A549 (cell line): ENCODE results near the gene KCNN2.

ENCODE experiments used
- CEBPB ChIP-seq, 2 experiments: fragments of >200 bp in 1 of 2; sonication (Bioruptor Twin) in 1 of 2; formaldehyde crosslinking in 1 of 2; IDR thresholded peaks; 2 replicates each; pipeline ENCODE4 v1.6.1; 2012 to 2016
- CHD4 ChIP-seq: fragments of 200-600 bp; sonication (generic); IDR thresholded peaks from 2 replicates; pipeline ENCODE4 v1.6.1; 2016; ENCODE audit warnings: antibody characterized with exemption, mild to moderate bottlenecking, borderline replicate concordance
- CTCF ChIP-seq: fragments of >200 bp; sonication (Bioruptor Twin); formaldehyde crosslinking; IDR thresholded peaks from 3 replicates; pipeline ENCODE4 v1.5.1; 2016
- POLR2A ChIP-seq: IDR thresholded peaks from 2 replicates; pipeline ENCODE4 v1.6.1; 2012; ENCODE audit warnings: mild to moderate bottlenecking, low read length

GRCh38 chr5:114327987-114328386 is 33.9 kb upstream of the KCNN2 start:
- no peak for TF ChIP-seq CTCF
- no peak for TF ChIP-seq CEBPB (IDR thresholded peaks at IDR 0.05)
- no peak for TF ChIP-seq POLR2A
- no peak for TF ChIP-seq CHD4
